Mucosa of gallbladder (tissue), 1 donor: ENCODE data around the gene RBCK1. TPM values are rescaled to one million over a fixed set of nuclear protein-coding genes. Genes with fewer than 3 reads are reported as not detected.
"Not testable (repeated sequence)": the region's sequence is repeated elsewhere in the genome, so short reads cannot be mapped to it uniquely, and the experiment has no call there.

Experiments
- DNase-seq: peaks from one replicate; pipeline ENCODE4 v3.0.0-alpha.2; 2020; ENCODE audit warnings: low spot score
- total RNA-seq: library from RNA; stranded (reverse); gene quantifications from one replicate; pipeline ENCODE4 v1.2.1, GENCODE V29; 2021
- donor health status: DM: no; HTN: no; CAD: no.

Gene RBCK1
- 133 TPM for total RNA-seq

DNA sequence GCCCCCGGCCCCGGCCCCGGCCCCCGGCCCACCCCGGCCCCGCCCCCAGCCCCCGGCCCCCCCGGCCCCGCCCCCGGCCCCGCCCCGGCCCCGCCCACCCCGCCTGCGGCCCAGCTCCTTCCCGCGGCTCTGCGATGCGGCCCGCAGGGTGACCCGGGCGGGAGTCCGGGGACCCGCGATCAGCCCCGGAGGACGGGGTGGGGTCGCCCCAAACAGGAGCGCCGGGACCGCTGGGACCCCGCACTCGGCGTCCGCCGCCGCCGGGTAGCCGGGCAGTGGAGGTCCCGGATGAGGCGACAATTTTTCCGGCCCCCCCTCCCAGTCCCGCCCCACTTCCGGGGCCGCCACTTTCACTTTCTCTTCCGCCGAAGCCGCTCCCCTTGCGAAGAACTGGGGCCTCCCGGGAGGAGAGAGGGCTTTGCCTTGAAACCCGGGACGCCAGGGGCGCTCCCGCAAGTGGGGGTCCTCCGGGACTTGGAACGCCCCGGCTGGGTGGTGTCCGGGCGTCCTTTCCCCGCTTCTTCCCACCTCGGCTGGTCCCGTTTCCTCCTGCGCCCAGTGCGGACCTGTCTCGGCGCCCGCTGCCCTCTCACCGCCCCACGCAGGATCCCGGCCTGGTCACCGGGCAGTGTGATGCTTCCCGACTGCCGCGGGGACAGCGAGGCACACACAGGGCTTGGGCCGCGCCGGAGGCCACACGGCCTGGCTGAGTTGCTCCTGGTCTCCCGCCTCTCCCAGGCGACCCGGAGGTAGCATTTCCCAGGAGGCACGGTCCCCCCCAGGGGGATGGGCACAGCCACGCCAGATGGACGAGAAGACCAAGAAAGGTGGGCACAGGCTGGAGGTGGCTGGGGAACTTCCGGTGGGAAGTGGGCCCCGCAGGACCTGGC, at the start of gene RBCK1:
TSS of gene RBCK1 (plus strand) at position 347 of the 890 bp plus-strand sequence. CDS start at position 806, 459 bp downstream.
- DNase-seq: peak; percentile 88

DNA sequence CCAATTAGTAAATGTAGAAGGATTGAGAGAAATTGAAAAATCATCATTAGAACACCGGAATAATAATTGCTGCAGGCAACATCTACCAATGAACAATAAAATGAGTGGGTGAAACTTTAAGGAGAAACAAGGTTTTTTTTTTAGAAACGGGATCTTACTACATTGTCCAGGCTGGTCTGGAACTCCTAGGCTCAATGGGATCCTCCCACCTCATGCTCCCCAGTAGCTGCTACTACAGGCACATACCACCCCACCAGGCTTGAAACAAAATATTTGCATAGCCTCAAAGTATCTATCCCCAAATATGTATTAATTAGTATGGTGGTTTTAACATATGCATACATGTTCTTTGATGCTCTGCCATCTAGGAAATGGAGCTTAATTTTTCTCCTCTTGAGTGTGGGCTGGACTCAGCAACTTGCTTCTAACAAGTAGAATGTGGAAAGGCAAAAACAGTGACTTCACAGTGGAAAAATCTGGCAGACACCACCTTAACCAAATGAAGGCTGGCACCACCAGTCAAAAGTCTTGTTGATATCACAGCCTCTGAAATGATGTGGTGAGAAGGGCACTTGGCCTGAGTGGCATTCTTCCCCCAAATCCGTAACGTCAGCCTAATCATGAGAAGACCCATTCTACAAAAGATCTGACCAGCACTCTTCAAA, 49.1 kb upstream of the RBCK1 start:
- DNase-seq: no peak

GRCh38 chr20:361561-361960, 46.5 kb upstream of the RBCK1 start:
- no peak for DNase-seq

DNA sequence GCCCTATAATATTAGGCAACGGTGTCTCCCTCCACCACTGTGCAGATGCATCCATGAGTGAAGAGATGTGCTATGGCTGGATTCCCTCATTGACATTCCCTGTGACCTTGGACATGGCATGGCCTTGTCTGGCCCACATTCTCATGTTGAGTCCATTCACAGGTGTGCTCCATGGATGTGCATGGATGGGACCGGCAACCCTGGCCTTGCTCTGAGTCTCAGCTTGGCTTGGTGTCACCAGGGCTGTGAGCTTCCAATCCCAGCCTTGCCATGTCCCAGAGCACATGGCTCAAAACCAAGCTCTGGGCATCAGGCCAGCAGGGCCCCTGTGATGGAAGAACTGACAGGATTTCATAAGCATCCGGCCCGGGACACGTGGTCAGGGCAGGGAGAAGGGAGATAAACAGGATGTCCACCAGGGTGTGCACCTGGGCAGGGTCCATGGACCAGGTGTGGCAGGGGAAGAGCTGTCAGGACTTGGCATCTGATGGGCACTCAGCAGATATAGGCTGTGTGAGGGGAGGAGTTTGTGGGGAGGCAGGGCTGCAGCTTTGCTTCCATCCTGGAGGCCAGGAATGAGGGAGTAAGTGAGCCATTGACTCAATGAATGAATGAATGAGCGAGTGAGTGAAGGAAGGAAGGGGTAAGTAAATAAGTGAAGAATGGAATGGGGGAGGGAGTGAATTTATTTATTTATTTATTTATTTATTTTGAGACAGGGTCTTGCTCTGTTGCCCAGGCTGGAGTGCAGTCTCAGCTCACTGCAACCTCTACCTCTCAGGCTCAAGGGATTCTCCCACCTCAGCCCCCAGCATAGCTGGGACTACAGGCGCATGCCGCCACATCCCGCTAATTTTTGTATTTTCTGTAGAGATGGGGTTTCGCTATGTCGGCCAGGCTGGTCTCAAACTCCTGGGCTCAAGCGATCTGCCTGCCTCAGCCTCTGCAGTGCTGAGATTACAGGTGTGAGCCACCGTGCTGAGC, 45.5 kb upstream of the RBCK1 start:
- DNase-seq: peak; percentile 87

- no peak for DNase-seq
Observed at GRCh38 chr20:363319-364078, 44.6 kb upstream of the RBCK1 start.

DNA sequence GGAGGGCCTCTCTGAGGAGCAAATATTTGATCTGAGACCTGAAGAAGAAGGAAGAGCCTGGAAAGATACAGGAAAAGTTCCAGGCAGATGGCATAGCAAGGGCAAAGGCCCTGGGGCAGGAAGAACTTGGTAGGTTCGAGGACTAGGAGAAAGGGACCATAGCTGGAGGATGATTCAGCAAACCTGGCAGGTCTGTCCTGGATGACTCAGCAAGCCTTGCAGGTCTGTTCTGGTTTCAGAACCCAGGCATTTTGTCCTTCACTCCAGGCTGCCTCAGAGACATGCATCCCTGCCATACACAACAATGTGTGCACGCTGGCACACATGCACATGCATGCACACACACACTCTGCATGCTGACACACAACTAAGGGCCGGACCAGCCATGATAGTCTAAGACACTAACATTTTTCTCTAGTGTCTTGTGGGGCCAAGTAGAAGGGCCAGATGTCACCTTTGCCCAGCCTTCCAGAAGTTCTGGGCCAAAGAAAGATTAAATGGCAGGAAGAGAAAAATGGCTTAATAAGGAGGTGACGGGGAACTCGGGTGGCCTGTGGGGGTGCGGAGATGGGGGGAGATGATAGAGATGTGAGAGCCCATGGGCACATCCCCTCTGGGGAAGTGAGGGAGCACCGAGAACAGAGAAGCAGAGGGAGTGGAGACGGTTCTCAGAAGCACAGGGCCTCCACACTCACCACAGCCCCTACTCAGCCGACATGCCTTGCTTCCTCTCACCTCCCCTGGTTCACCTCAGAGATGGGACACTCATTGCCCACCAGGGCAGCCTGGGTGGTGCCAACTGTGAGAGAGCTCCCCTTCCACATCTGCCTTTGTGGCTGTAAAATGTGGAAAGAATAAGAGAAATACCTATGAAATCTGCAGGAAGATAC, 42.9 kb upstream of the RBCK1 start:
- DNase-seq: no peak

DNA sequence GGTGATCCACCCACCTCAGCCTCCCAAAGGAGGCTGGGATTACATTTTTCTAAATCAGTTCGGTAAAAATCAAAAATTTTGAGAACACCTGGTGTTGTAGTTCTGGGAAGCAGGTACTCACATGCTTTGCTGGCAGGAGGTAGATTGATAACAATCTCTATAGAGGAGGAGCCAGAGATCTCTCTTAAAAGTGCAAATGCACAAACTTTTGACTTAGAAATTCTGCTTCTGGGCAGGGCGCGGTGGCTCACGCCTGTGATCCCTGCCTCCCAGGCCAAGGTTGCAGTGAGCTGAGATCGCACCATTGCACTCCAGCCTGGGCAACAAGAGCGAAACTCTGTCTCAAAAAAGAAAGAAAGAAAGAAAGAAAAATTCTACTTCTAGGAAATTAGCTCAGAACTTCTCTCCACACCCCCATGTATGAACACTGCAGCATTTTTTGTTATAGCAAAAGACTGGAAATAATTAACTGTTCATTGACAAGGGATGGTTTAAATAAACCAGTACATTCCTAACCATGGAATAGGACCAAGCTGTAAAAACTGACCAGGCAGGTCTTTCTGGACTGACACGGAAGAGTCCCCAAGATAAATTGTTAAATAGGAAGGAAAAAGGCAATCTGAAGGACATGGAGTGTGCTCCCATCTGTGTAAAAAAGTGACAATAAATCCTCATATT, 41.9 kb upstream of the RBCK1 start:
- peak; percentile 58 for DNase-seq

GRCh38 chr20:366719-367485, 41.2 kb upstream of the RBCK1 start:
- no peak for DNase-seq

DNA sequence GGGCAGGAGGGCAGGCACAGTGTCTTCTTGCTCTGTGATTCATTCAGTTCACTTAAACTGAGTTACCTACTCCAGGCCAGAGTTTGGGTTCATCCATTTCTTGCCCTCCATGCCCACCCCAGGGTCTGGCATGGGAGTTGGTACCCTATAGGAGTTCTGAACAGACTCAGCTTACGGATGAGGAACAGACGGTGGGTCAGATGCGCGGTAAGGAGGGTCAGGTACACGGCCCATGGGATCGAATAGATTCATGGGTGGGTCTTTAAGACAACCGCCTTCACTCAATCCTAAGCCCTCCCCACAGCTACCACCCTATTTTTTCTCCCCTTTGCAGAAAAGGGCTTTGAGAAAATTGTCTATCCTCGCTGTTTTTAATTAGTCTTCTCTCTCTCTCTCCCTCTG, 40.6 kb upstream of the RBCK1 start:
- no peak for DNase-seq

DNA sequence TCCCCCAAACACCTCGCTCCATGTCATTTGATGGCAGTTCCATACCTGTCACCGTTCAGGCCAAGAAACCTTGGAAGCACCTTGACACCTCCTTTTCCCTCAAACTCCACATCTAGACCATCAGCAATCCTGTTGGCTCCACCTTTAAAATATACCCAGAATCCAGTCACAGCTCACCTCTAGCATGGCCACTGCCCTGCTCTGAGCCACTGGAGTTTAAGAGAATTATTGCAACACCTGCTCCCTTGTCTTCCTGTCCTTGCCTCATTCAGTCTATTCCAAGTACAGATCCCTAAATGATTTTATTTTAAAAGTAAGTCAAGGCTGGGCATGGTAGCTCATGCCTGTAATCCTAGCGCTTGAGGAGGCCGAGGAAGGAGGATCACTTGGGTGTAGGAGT, 39.2 kb upstream of the RBCK1 start:
- no peak for DNase-seq

GRCh38 chr20:370151-370600, 37.9 kb upstream of the RBCK1 start:
- no peak for DNase-seq

DNA sequence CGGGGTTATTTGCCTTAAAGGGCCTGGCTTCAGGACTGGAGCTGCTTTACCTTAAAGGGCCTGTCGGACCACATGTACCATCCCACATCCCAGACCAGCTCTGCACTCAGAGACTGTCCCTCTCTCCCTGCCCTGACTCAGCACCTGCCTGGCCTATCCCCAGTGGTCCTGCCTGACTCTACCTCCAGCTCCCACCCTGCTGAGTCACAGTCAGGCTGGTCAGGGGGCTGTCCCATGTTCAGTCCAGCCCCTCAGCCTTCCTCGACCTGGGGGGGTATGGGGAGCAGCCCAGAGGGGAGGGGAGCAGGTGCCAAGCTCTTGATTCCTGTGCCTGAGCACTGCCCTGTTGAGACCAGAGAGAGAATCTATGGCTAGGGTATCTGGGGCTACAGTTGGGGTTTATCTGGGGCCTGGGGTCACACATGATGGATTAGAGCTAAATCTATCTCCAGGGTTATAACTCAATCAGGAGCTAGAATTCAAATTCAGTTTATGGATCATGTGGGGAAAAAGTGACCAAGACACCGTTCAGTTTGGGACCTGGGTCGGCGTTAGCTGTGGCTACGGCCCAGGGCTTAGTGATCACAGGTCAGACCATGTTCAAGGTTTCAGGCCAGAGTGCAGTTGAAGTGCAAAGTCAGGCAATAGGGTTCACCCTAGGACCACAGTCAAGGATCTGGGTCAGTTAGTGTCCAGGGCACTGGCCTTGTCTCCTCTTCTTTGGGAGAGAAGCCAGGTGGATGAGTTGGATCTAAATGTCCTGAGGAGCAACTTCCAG, 36.9 kb upstream of the RBCK1 start:
- DNase-seq: no peak

DNA sequence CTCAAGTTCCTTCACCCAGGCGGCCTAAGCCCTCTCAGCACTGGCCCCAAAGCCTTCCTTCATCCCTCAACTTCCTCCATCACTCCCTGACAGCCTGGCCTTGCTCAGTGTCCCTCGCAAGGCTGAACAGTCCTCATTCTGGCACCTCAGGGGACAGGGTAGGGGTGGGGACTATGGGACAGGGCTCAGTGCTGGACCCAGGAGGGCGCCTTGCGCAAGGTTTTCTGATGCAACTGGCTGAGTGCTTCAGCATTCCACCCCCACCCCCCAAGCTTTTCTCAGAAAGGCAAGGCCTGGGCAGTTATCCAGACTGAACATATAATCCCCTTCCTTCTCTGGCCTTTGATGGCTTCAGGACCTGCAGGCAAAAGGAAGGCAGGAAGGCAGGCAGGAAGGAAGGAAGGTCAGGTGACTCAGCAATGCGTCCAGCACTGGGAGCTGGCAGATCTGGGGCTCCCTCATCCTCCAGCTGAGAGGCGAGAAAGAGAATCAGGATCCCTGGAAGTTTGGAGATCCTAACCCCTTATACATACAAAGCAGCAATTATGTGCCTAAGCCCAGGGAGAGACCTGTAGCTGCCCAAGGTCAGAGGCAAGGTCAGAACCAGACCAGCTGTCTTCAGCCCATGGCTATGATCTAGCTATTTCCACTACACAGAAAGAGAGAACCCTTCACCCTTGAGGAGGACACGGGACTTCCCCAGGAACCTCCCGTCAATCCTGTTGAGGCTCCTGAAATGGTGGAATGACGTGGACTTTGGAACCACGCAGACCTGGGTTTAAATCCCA, 36.1 kb upstream of the RBCK1 start:
- DNase-seq: no peak

- DNase-seq: not testable (repeated sequence)
Observed at GRCh38 chr20:372543-373082, 35.5 kb upstream of the RBCK1 start.

DNA sequence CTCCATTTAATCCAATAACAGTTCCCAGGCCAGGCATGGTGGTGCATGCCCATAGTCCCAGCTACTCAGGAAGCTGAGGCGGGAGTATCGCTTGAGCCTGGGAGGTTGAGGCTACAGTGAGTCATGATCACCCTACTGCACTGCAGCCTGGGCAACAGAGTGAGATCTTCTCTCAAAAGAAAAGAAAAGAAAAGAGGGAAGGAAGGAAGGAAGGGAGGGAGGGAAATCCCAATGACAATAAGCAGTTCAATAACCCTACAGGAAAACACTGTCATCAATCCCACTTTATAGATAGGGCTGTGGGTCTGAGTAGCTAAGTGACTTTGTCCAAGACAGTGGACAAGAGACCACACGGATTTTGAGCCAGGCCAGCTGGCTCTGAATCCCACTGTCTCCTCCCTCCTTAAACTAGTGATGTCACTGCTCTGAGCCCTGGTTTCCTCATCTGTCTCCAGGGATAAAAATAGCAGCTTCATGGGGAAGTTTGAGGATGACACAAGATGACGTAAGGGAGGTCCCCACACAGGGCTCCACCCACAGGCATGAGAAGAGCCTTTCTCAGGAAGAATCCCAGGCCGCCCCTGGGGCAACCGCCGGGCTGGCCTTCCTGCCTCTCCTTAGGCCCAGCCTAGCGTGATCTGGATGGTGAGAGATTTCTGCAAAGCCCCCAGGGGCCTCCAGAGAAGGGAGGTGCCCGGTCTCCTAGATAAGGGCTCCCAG, 34.8 kb upstream of the RBCK1 start:
- no peak for DNase-seq

GRCh38 chr20:375265-375889, 32.7 kb upstream of the RBCK1 start:
- DNase-seq: no peak
